Measurements from ENCODE around the gene FLNB.

- TF ChIP-seq EP300 (IDR thresholded peaks at IDR 0.05) (no peak), POLR2AphosphoS5 (IDR thresholded peaks at IDR 0.05) (no peak), POLR2A (IDR thresholded peaks at IDR 0.05) (no peak)
- TF ChIP-seq, protein P1, sequence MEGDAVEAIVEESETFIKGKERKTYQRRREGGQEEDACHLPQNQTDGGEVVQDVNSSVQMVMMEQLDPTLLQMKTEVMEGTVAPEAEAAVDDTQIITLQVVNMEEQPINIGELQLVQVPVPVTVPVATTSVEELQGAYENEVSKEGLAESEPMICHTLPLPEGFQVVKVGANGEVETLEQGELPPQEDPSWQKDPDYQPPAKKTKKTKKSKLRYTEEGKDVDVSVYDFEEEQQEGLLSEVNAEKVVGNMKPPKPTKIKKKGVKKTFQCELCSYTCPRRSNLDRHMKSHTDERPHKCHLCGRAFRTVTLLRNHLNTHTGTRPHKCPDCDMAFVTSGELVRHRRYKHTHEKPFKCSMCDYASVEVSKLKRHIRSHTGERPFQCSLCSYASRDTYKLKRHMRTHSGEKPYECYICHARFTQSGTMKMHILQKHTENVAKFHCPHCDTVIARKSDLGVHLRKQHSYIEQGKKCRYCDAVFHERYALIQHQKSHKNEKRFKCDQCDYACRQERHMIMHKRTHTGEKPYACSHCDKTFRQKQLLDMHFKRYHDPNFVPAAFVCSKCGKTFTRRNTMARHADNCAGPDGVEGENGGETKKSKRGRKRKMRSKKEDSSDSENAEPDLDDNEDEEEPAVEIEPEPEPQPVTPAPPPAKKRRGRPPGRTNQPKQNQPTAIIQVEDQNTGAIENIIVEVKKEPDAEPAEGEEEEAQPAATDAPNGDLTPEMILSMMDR (IDR thresholded peaks at IDR 0.05) = no peak
Measured at GRCh38 chr3:57960174-57960505, 48.1 kb upstream of the FLNB start.
